ENCODE results near the gene LSP1.

The LSP1 gene

GRCh38 chr11:1928470-1928890 lies 75.6 kb downstream of the LSP1 start:
- TF ChIP-seq TEAD4 (IDR thresholded peaks at IDR 0.05) (no peak), REST (IDR thresholded peaks at IDR 0.05; ENCODE audit: low read depth) (no peak)

- TF ChIP-seq YY1 (IDR thresholded peaks at IDR 0.05; ENCODE audit: low read depth): no peak
- no peak for TF ChIP-seq REST (IDR thresholded peaks at IDR 0.05; ENCODE audit: low read depth)
- no peak for TF ChIP-seq USF1 (IDR thresholded peaks at IDR 0.05)
- no peak for TF ChIP-seq TAF1 (IDR thresholded peaks at IDR 0.05; ENCODE audit: low read depth)
- TF ChIP-seq CEBPB (IDR thresholded peaks at IDR 0.05): no peak
- TF ChIP-seq NFIC (IDR thresholded peaks at IDR 0.05): no peak
- no peak for TF ChIP-seq TCF12 (IDR thresholded peaks at IDR 0.05; ENCODE audit: low read depth)
- TF ChIP-seq EGR1 (IDR thresholded peaks at IDR 0.05): no peak
- no peak for TF ChIP-seq ZBTB7A (IDR thresholded peaks at IDR 0.05; ENCODE audit: low read depth)
Observed at GRCh38 chr11:1928891-1929541, 76.1 kb downstream of the LSP1 start.

- TF ChIP-seq FOXM1 (IDR thresholded peaks at IDR 0.05; ENCODE audit: borderline replicate concordance, low read depth) (no peak), TAF1 (IDR thresholded peaks at IDR 0.05; ENCODE audit: low read depth) (no peak), TCF12 (IDR thresholded peaks at IDR 0.05; ENCODE audit: low read depth) (no peak), USF1 (IDR thresholded peaks at IDR 0.05) (no peak), EP300 (IDR thresholded peaks at IDR 0.05; ENCODE audit: borderline replicate concordance) (no peak), MAX (IDR thresholded peaks at IDR 0.05) (no peak)
Observed at GRCh38 chr11:1929621-1930461, 77.0 kb downstream of the LSP1 start.

GRCh38 chr11:1930462-1930830 lies 77.6 kb downstream of the LSP1 start:
- no peak for TF ChIP-seq EGR1 (IDR thresholded peaks at IDR 0.05)
- TF ChIP-seq RAD21 (IDR thresholded peaks at IDR 0.05; ENCODE audit: low read depth): no peak
- TF ChIP-seq TCF12 (IDR thresholded peaks at IDR 0.05; ENCODE audit: low read depth): no peak
- TF ChIP-seq FOXM1 (IDR thresholded peaks at IDR 0.05; ENCODE audit: borderline replicate concordance, low read depth): no peak
- TF ChIP-seq USF1 (IDR thresholded peaks at IDR 0.05): no peak
- no peak for TF ChIP-seq CREB1 (IDR thresholded peaks at IDR 0.05; ENCODE audit: low read depth)
- TF ChIP-seq TAF1 (IDR thresholded peaks at IDR 0.05; ENCODE audit: low read depth): no peak
- TF ChIP-seq NFIC (IDR thresholded peaks at IDR 0.05): no peak
- no peak for TF ChIP-seq YY1 (IDR thresholded peaks at IDR 0.05; ENCODE audit: low read depth)

GRCh38 chr11:1931341-1932104 lies 78.6 kb downstream of the LSP1 start:
- TF ChIP-seq RAD21 (IDR thresholded peaks at IDR 0.05; ENCODE audit: low read depth) (no peak), TCF12 (IDR thresholded peaks at IDR 0.05; ENCODE audit: low read depth) (no peak), EP300 (IDR thresholded peaks at IDR 0.05; ENCODE audit: borderline replicate concordance) (no peak), YY1 (IDR thresholded peaks at IDR 0.05; ENCODE audit: low read depth) (no peak), USF1 (IDR thresholded peaks at IDR 0.05) (no peak), ZBTB7A (IDR thresholded peaks at IDR 0.05; ENCODE audit: low read depth) (no peak), EGR1 (IDR thresholded peaks at IDR 0.05) (no peak), TAF1 (IDR thresholded peaks at IDR 0.05; ENCODE audit: low read depth) (no peak), REST (IDR thresholded peaks at IDR 0.05; ENCODE audit: low read depth) (no peak), CEBPB (IDR thresholded peaks at IDR 0.05) (no peak), CREB1 (IDR thresholded peaks at IDR 0.05; ENCODE audit: low read depth) (no peak), MAX (IDR thresholded peaks at IDR 0.05) (no peak), NFIC (IDR thresholded peaks at IDR 0.05) (no peak), FOXM1 (IDR thresholded peaks at IDR 0.05; ENCODE audit: borderline replicate concordance, low read depth) (no peak), TEAD4 (IDR thresholded peaks at IDR 0.05) (no peak)

Measured in Ishikawa (cell line).